Mesenchymal stem cell (in vitro differentiated cells and primary cell): ENCODE measurements around the gene SRC.

Source experiments
- DNase-seq: peaks from one replicate; pipeline ENCODE4 v3.0.0-alpha.2; 2013
- H2AFZ ChIP-seq: one replicate; pipeline ENCODE4 v1.6.1; 2013; ENCODE audit warnings: low read depth, mild to moderate bottlenecking, control low read depth, inconsistent platforms, low read length, moderate library complexity
- H2AK5ac ChIP-seq: 2 replicates; pipeline ENCODE4 v1.6.1; 2013; ENCODE audit warnings: low read length, moderate library complexity, mild to moderate bottlenecking, inconsistent platforms; ENCODE audit not compliant: severe bottlenecking
- H2BK120ac ChIP-seq: one replicate; pipeline ENCODE4 v1.6.1; 2013; ENCODE audit warnings: low read depth, mild to moderate bottlenecking, inconsistent platforms, low read length, moderate library complexity
- H2BK12ac ChIP-seq, 2 experiments: one replicate each; pipeline ENCODE4 v1.6.1; 2013; ENCODE audit warnings: inconsistent platforms in 2 of 2, low read length in 2 of 2, mild to moderate bottlenecking in 2 of 2, moderate library complexity in 2 of 2, control low read depth in 1 of 2
- H2BK15ac ChIP-seq: one replicate; pipeline ENCODE4 v1.6.1; 2013; ENCODE audit warnings: mild to moderate bottlenecking, low read depth, inconsistent platforms; ENCODE audit not compliant: poor library complexity, severe bottlenecking
- H2BK5ac ChIP-seq: 2 replicates; pipeline ENCODE4 v1.6.1; 2013; ENCODE audit warnings: low read depth, mild to moderate bottlenecking, low read length, control low read depth, inconsistent platforms; ENCODE audit not compliant: poor library complexity, severe bottlenecking
- H3K14ac ChIP-seq, 2 experiments: one replicate each; pipeline ENCODE4 v1.6.1; 2013; ENCODE audit warnings: inconsistent platforms in 2 of 2, low read length in 2 of 2, control low read depth in 1 of 2, mild to moderate bottlenecking in 1 of 2, moderate library complexity in 1 of 2
- H3K18ac ChIP-seq, 2 experiments: one replicate each; pipeline ENCODE4 v1.6.1; 2013; ENCODE audit warnings: inconsistent platforms in 2 of 2, low read length in 2 of 2, control low read depth in 1 of 2, low read depth in 1 of 2, mild to moderate bottlenecking in 1 of 2
- H3K23ac ChIP-seq, 2 experiments: one replicate each; pipeline ENCODE4 v1.6.1; 2013; ENCODE audit warnings: inconsistent platforms in 2 of 2, low read length in 2 of 2, mild to moderate bottlenecking in 2 of 2, moderate library complexity in 2 of 2, control low read depth in 1 of 2
- H3K27ac ChIP-seq: 2 replicates; pipeline ENCODE4 v1.5.1; 2013; ENCODE audit warnings: mild to moderate bottlenecking, moderate library complexity, low read length, control low read depth, inconsistent platforms; ENCODE audit not compliant: poor library complexity, severe bottlenecking
- H3K27me3 ChIP-seq, 2 experiments: 2 replicates each; pipeline versions ENCODE4 v1.6.1 to v1.7.0; 2013; ENCODE audit warnings: low read length in 2 of 2, mild to moderate bottlenecking in 2 of 2, moderate library complexity in 2 of 2, control low read depth in 1 of 2, inconsistent platforms in 1 of 2; ENCODE audit not compliant: control insufficient read depth in 1 of 2, insufficient read depth in 1 of 2
- H3K36me3 ChIP-seq, 2 experiments: 2 replicates each; pipeline versions ENCODE4 v1.6.1 to v1.7.0; 2013; ENCODE audit warnings: low read length in 2 of 2, control low read depth in 1 of 2, inconsistent platforms in 1 of 2, low read depth in 1 of 2, mild to moderate bottlenecking in 1 of 2; ENCODE audit not compliant: insufficient read depth in 2 of 2, control insufficient read depth in 1 of 2
- H3K4ac ChIP-seq, 2 experiments: one replicate each; pipeline ENCODE4 v1.6.1; 2013; ENCODE audit warnings: inconsistent platforms in 2 of 2, low read length in 2 of 2, mild to moderate bottlenecking in 2 of 2, moderate library complexity in 2 of 2, control low read depth in 1 of 2, low read depth in 1 of 2
- H3K4me1 ChIP-seq: 2 replicates; pipeline ENCODE4 v1.6.1; 2013; ENCODE audit warnings: low read depth, low read length, control low read depth; ENCODE audit not compliant: control insufficient read depth, insufficient read depth
- H3K4me2 ChIP-seq: 2 replicates; pipeline ENCODE4 v1.6.1; 2013; ENCODE audit warnings: low read length, mild to moderate bottlenecking, inconsistent platforms; ENCODE audit not compliant: poor library complexity, severe bottlenecking
- H3K4me3 ChIP-seq, 2 experiments: 2 replicates each; pipeline versions ENCODE4 v1.5.1 to v1.7.0; 2013; ENCODE audit warnings: low read length in 2 of 2, mild to moderate bottlenecking in 2 of 2, control low read depth in 1 of 2, low read depth in 1 of 2; ENCODE audit not compliant: insufficient read depth in 1 of 2
- H3K79me1 ChIP-seq: replicated peaks from 2 replicates; pipeline ENCODE4 v1.6.1; 2013; ENCODE audit warnings: mild to moderate bottlenecking, control low read depth, low read length, inconsistent platforms; ENCODE audit not compliant: poor library complexity, severe bottlenecking
- H3K9ac ChIP-seq: 2 replicates; pipeline ENCODE4 v1.7.0; 2013; ENCODE audit warnings: mild to moderate bottlenecking, low read length, moderate library complexity
- H3K9me3 ChIP-seq: 2 replicates; pipeline ENCODE4 v1.7.0; 2013; ENCODE audit warnings: mild to moderate bottlenecking, low read length; ENCODE audit not compliant: control insufficient read depth
- H4K8ac ChIP-seq: one replicate; pipeline ENCODE4 v1.6.1; 2013; ENCODE audit warnings: inconsistent platforms, mild to moderate bottlenecking, low read length, moderate library complexity
- H4K91ac ChIP-seq: one replicate; pipeline ENCODE4 v1.6.1; 2013; ENCODE audit warnings: mild to moderate bottlenecking, low read length, inconsistent platforms
- WGBS: methylation state at CpG from one replicate; pipeline ENCODE4 v1.1.7; 2013; ENCODE audit warnings: mixed read lengths; 5-methylcytosine and 5-hydroxymethylcytosine counted together

SRC gene

GRCh38 chr20:37343994-37344355, 2.0 kb upstream of the SRC start:
- H3K14ac ChIP-seq, result no peak overlapping the region
- H3K4me1 ChIP-seq, result peaks cover 50% of the 10 kb centered on the region
- 85% methylated on average over 4 of the region's 4 CpGs for WGBS
- no peak overlapping the region for H2BK120ac ChIP-seq
- no peak overlapping the region for H3K4me2 ChIP-seq
- peak overlapping the region; percentile 68 for H3K27ac ChIP-seq
- H2AK5ac ChIP-seq, result peak overlapping the region; percentile 42
- H2BK15ac ChIP-seq, result no peak overlapping the region
- no peak overlapping the region for H4K91ac ChIP-seq
- no peaks in the 10 kb centered on the region for H3K27me3 ChIP-seq
- H3K4me3 ChIP-seq, result no peak overlapping the region
- no peak overlapping the region for H2BK5ac ChIP-seq
- H2BK12ac ChIP-seq, result no peak overlapping the region
- no peak overlapping the region for H3K23ac ChIP-seq
- no peak overlapping the region for H2AFZ ChIP-seq
- H3K79me1 ChIP-seq, result peaks cover 11% of the 10 kb centered on the region
- peaks cover 0 to 13% of the 10 kb centered on the region in 2 experiments for H3K36me3 ChIP-seq
- H3K4ac ChIP-seq, result no peak overlapping the region
- no peak overlapping the region for H3K9ac ChIP-seq
- H4K8ac ChIP-seq, result no peak overlapping the region
- no peak overlapping the region for H3K18ac ChIP-seq
- H3K9me3 ChIP-seq, result no peaks in the 10 kb centered on the region
- no peak for DNase-seq

- Histone ChIP-seq H2BK12ac (no peak overlapping the region), H3K79me1 (peaks cover 13% of the 10 kb centered on the region), H4K91ac (no peak overlapping the region), H2AFZ (no peak overlapping the region), H3K36me3 (peaks cover 0 to 17% of the 10 kb centered on the region in 2 experiments), H3K23ac (no peak overlapping the region), H2BK120ac (no peak overlapping the region), H3K9me3 (no peaks in the 10 kb centered on the region), H2BK5ac (no peak overlapping the region), H4K8ac (peak overlapping the region; percentile 12), H3K14ac (no peak overlapping the region), H3K27me3 (no peaks in the 10 kb centered on the region), H2AK5ac (peak overlapping the region; percentile 77), H3K4me1 (peaks cover 53% of the 10 kb centered on the region), H3K4ac (no peak overlapping the region), H2BK15ac (no peak overlapping the region), H3K18ac (peak overlapping the region in 1 of 2 experiments; percentile 29), H3K4me3 (peak overlapping the region in 1 of 2 experiments; percentile 73), H3K4me2 (peak overlapping the region; percentile 71), H3K9ac (peak overlapping the region; percentile 81), H3K27ac (peak overlapping the region; percentile 68)
- WGBS, result 86% methylated on average over 10 of the region's 10 CpGs
- no peak for DNase-seq
Observed at GRCh38 chr20:37344506-37345338, 1.2 kb upstream of the SRC start.

GRCh38 chr20:37346236-37346534, 245 bp downstream of the SRC start:
- Histone ChIP-seq H3K4me3 (peak overlapping the region; percentile 65 to 86), H3K23ac (no peak overlapping the region), H3K4me2 (peak overlapping the region; percentile 47), H3K79me1 (peaks cover 22% of the 10 kb centered on the region), H3K9me3 (no peaks in the 10 kb centered on the region), H3K36me3 (peaks cover 0 to 25% of the 10 kb centered on the region in 2 experiments), H2BK12ac (no peak overlapping the region), H2BK5ac (no peak overlapping the region), H3K9ac (peak overlapping the region; percentile 89), H3K18ac (no peak overlapping the region), H3K14ac (no peak overlapping the region), H2BK120ac (peak overlapping the region; percentile 77), H3K27ac (no peak overlapping the region), H2BK15ac (no peak overlapping the region), H2AFZ (no peak overlapping the region), H2AK5ac (no peak overlapping the region), H3K27me3 (no peaks in the 10 kb centered on the region), H4K91ac (no peak overlapping the region), H3K4ac (no peak overlapping the region), H4K8ac (no peak overlapping the region), H3K4me1 (peaks cover 57% of the 10 kb centered on the region)
- WGBS, result no CpG with 5 or more reads among the region's 35 CpGs
- no peak for DNase-seq

GRCh38 chr20:37346535-37347346, 801 bp downstream of the SRC start:
- peaks cover 0 to 29% of the 10 kb centered on the region in 2 experiments for H3K36me3 ChIP-seq
- no peak overlapping the region for H2BK5ac ChIP-seq
- peak overlapping the region in 1 of 2 experiments; percentile 37 for H3K23ac ChIP-seq
- peak overlapping the region; percentile 65 to 86 for H3K4me3 ChIP-seq
- H2BK12ac ChIP-seq, result peak overlapping the region in 1 of 2 experiments; percentile 12
- 11% methylated on average over 10 of the region's 22 CpGs for WGBS
- H3K9me3 ChIP-seq, result no peaks in the 10 kb centered on the region
- no peak overlapping the region for H4K8ac ChIP-seq
- peak overlapping the region; percentile 72 for H4K91ac ChIP-seq
- H3K4me2 ChIP-seq, result peak overlapping the region; percentile 92
- H3K79me1 ChIP-seq, result peaks cover 26% of the 10 kb centered on the region
- H2AFZ ChIP-seq, result no peak overlapping the region
- H2BK15ac ChIP-seq, result peak overlapping the region; percentile 32
- no peak overlapping the region for H3K4ac ChIP-seq
- peaks cover 54% of the 10 kb centered on the region for H3K4me1 ChIP-seq
- no peak for DNase-seq
- H3K18ac ChIP-seq, result peak overlapping the region in 1 of 2 experiments; percentile 21
- H3K27me3 ChIP-seq, result no peaks in the 10 kb centered on the region
- H3K9ac ChIP-seq, result peak overlapping the region; percentile 89
- no peak overlapping the region for H2AK5ac ChIP-seq
- no peak overlapping the region for H3K27ac ChIP-seq
- H3K14ac ChIP-seq, result peak overlapping the region in 1 of 2 experiments; percentile 3
- peak overlapping the region; percentile 77 for H2BK120ac ChIP-seq
